Cardiac fibroblast (primary cell): ENCODE results near the gene OR4B1.
"Not testable (repeated sequence)": the region's sequence is repeated elsewhere in the genome, so short reads cannot be mapped to it uniquely, and the experiment has no call there.

Experiments
- DNase-seq, 2 donors: peaks; one replicate each; pipeline versions ENCODE4 v3.0.0 to v3.0.0-alpha.2; 2010; ENCODE audit warnings: low read depth in 2 of 2
- H3K4me3 ChIP-seq, 2 donors: replicated peaks in 1 of 2; 1 replicate in 1 of 2; 2 replicates in 1 of 2; pipeline ENCODE4 v1.5.1; 2011; ENCODE audit warnings: low read depth in 2 of 2, low read length in 2 of 2, mild to moderate bottlenecking in 2 of 2, moderate library complexity in 1 of 2
- TF ChIP-seq, protein P1 (sequence below): IDR thresholded peaks from one replicate; pipeline ENCODE4 v1.5.1; 2011; ENCODE audit warnings: low read depth, mild to moderate bottlenecking, low read length, inconsistent platforms

OR4B1 gene

DNA sequence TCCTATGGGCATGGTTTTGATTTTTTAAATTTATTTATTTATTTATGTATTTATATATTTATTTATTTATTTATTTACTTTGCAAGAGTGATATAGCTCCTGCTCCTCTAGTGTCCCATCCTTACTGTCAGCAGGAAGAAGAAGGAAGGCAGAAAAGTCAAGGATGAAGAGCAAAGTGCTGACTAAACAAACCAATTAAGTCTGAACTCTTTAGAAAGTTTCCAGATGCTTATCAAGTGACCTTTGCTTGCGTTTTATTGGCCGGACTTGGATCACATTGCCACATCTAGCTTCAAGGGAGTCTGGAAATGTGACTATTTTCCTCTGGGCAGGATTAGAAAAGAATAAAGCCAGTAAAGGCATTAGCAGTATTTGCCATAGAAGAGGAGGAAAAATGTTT lies 8.7 kb upstream of the OR4B1 start:
- no peak for DNase-seq
- TF ChIP-seq, protein P1, sequence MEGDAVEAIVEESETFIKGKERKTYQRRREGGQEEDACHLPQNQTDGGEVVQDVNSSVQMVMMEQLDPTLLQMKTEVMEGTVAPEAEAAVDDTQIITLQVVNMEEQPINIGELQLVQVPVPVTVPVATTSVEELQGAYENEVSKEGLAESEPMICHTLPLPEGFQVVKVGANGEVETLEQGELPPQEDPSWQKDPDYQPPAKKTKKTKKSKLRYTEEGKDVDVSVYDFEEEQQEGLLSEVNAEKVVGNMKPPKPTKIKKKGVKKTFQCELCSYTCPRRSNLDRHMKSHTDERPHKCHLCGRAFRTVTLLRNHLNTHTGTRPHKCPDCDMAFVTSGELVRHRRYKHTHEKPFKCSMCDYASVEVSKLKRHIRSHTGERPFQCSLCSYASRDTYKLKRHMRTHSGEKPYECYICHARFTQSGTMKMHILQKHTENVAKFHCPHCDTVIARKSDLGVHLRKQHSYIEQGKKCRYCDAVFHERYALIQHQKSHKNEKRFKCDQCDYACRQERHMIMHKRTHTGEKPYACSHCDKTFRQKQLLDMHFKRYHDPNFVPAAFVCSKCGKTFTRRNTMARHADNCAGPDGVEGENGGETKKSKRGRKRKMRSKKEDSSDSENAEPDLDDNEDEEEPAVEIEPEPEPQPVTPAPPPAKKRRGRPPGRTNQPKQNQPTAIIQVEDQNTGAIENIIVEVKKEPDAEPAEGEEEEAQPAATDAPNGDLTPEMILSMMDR, result no peak
- H3K4me3 ChIP-seq, result no peak overlapping the region

DNA sequence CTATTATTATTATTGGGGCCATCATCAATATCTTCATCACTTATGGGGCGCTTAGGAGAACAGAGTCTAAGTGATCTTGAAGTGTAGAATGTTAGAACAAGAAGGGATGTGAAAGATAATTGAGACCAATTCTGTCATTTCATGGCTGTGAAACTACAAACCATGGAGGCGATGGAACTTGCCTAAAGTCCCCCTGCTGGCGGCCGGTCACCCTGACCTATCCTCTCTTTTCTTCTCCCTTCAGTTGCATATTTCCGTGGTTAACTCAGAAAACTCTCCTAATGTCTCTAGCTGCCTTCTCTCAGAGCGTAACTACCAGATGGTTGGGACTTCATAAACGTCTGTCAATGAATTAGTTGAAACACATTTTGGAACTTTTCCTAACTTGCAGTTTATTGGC lies 6.6 kb upstream of the OR4B1 start:
- no peak overlapping the region for H3K4me3 ChIP-seq
- TF ChIP-seq, protein P1, result peak; percentile 32
- DNase-seq, result peak in 1 of 2 donors; percentile 36

DNA sequence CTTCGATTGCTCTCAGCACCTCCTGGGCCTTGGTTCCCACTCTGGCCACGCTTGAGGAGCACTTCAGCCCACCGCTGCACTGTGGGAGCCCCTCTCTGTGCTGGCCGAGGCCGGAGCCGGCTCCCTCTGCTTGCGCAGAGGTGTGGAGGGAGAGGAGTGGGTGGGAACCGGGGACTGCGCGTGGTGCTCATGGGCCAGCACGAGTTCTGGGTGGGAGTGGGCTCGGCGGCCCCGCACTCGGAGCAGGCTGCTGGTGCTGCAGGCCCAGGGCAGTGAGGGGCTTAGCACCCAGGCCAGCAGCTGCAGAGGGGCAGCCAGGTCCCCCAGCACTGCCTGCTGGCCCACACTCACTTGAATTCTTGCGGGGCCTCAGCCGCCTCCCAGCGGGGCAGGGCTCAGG lies 12.2 kb downstream of the OR4B1 start:
- TF ChIP-seq, protein P1, result no peak
- no peak for DNase-seq
- H3K4me3 ChIP-seq, result no peak overlapping the region

DNA sequence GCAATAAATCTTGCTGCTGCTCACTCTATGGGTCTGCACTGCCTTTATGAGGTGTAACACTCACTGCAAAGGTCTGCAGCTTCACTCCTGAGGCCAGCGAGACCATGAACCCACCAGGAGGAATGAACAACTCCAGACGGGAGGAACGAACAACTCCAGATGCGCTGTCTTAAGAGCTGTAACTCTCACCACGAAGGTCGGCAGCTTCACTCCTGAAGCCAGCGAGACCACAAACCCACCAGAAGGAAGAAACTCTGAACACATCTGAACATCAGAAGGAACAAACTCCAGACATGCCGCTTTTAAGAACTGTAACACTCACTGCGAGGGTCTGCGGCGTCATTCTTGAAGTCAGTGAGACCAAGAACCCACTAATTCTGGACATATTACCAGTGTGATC lies 13.4 kb downstream of the OR4B1 start:
- not testable (repeated sequence) for H3K4me3 ChIP-seq, DNase-seq

DNA sequence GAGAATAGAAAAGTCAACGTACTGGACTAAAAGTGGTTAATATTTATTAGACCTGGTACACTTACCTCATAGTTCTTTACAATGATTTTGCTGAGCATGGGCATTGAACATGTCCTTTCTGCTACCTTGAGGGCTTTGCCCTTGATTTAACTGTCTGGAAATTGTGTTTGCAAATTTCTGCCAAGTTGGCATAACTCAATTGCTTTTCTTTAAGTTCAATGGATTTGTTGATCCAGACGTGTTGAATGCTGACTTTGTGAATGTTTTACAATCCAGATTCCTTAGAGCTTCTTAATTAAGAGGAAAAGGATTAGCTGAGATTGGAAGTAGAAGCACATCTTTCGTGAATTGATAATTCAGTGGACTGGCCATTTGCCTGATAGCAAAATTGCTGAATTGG lies 21.1 kb downstream of the OR4B1 start:
- TF ChIP-seq, protein P1, result no peak
- no peak for DNase-seq
- no peak overlapping the region for H3K4me3 ChIP-seq

DNA sequence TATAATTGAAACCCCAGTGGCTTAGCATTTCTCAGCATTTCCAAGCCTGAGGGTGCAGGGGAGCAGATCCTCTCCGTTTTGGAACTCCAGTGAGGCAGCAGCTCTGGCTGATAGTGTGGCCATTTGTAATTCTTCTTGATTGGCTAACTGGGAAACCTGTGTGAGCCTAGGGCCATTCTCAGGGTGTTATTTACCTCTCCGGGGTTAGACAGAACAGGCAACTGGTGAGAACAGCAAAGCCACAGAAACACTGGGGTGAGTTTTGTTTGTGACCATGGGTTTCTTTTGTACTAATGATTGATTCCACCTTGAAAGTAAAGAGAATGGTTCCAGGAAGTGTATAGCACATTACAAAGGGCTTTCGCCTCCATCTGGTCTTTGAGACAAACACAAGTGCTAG lies 25.9 kb downstream of the OR4B1 start:
- TF ChIP-seq, protein P1, result no peak
- no peak overlapping the region for H3K4me3 ChIP-seq
- DNase-seq, result no peak

DNA sequence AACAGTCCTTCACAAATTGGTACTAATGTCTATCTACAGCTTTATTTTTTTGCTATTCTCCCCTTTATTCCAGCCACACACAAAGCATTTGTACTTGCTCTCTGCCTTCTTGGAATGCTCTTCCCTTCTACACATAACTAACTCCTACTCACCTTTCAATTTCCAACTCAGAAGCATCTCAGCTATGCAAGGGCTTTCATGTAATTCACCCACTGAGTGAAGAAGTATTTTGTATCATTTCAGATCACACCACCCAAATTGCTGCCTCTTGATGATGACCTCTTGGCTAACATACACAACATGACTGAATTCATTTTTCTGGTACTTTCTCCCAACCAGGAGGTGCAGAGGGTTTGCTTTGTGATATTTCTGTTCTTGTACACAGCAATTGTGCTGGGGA lies 28.2 kb downstream of the OR4B1 start, which contains the start of gene OR4X2:
Gene OR4X2 (plus strand): TSS at position 301 of the 400 bp plus-strand sequence. CDS start 0 bp downstream, at position 301.
- TF ChIP-seq, protein P1, result no peak
- H3K4me3 ChIP-seq, result no peak within 1 kb of the TSS
- DNase-seq, result no peak

DNA sequence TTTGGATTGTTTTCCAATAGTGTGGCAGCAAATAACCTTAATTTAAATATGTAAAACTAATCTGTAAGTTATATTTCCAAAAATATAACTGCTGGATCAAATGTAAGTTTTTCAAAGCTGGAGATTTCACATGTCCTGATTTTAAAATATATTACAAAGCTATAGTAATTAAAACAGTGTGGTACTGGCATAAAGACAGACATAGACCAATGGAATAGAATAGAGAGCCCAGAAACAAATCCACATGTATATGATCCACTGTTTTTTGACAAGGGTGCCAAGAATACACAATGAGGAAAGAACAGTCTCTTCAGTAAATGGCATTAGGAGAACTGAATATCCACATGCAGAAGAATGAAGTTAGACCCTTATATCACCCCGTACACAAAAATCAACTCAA lies 32.3 kb downstream of the OR4B1 start:
- TF ChIP-seq, protein P1, result no peak
- DNase-seq, result no peak
- H3K4me3 ChIP-seq, result no peak overlapping the region
